HepG2 (cell line): ENCODE results near the gene HES7. TPM values are rescaled to one million over a fixed set of nuclear protein-coding genes. Genes with fewer than 3 reads are reported as not detected.

Experiments used
- ELF3 ChIP-seq: IDR thresholded peaks from 2 replicates; pipeline ENCODE4 v1.6.1; 2016; ENCODE audit warnings: missing genetic modification reagents, missing compliant biosample characterization
- ESRRA ChIP-seq: sonication (generic); formaldehyde crosslinking; IDR thresholded peaks from 2 replicates; pipeline ENCODE4 v1.5.1; 2020; ENCODE audit warnings: mild to moderate bottlenecking, low read depth, missing genetic modification reagents
- HES4 ChIP-seq: sonication (generic); formaldehyde crosslinking; IDR thresholded peaks from 2 replicates; pipeline ENCODE4 v1.9.0; 2021; ENCODE audit warnings: mild to moderate bottlenecking, missing genetic modification reagents, borderline replicate concordance
- HHEX ChIP-seq: IDR thresholded peaks from 2 replicates; pipeline ENCODE4 v1.6.1; 2016; ENCODE audit warnings: control low read depth
- HMGXB4 ChIP-seq, 2 experiments: sonication (generic) in 1 of 2; formaldehyde crosslinking in 1 of 2; IDR thresholded peaks; 2 replicates each; pipeline versions ENCODE4 v1.4.0 to v1.6.1; 2018 to 2020; ENCODE audit warnings: missing genetic modification reagents in 2 of 2, borderline replicate concordance in 1 of 2, low read depth in 1 of 2, mild to moderate bottlenecking in 1 of 2, missing biosample characterization in 1 of 2
- KAT2B ChIP-seq: fragments of 150-350 bp; IDR thresholded peaks from 2 replicates; pipeline ENCODE4 v1.6.1; 2014; ENCODE audit warnings: low read depth, low read length, borderline replicate concordance
- KLF15 ChIP-seq: sonication (generic); formaldehyde crosslinking; IDR thresholded peaks from 2 replicates; pipeline ENCODE4 v1.8.1; 2023; ENCODE audit warnings: borderline replicate concordance, mild to moderate bottlenecking, inconsistent platforms, missing genetic modification reagents, mixed read lengths
- PATZ1 ChIP-seq: sonication (generic); formaldehyde crosslinking; IDR thresholded peaks from 2 replicates; pipeline ENCODE4 v1.4.0; 2020; ENCODE audit warnings: missing genetic modification reagents
- PBX3 ChIP-seq: sonication (generic); formaldehyde crosslinking; IDR thresholded peaks from 2 replicates; pipeline ENCODE4 v1.8.1; 2023; ENCODE audit warnings: missing genetic modification reagents, inconsistent platforms, borderline replicate concordance
- SALL1 ChIP-seq: sonication (generic); formaldehyde crosslinking; IDR thresholded peaks from 2 replicates; pipeline ENCODE4 v1.8.0; 2022; ENCODE audit warnings: mild to moderate bottlenecking, missing genetic modification reagents
- SIX1 ChIP-seq: sonication (generic); formaldehyde crosslinking; IDR thresholded peaks from 2 replicates; pipeline ENCODE4 v1.4.0; 2020; ENCODE audit warnings: missing genetic modification reagents, borderline replicate concordance
- STAG1 ChIP-seq: sonication (generic); formaldehyde crosslinking; IDR thresholded peaks from 2 replicates; pipeline ENCODE4 v1.4.0; 2020; ENCODE audit warnings: missing genetic modification reagents
- TP53 ChIP-seq: sonication (generic); formaldehyde crosslinking; conservative IDR thresholded peaks from 2 replicates; pipeline ENCODE4 v1.4.0; 2020; ENCODE audit warnings: missing genetic modification reagents
- ZBTB14 ChIP-seq: sonication (generic); formaldehyde crosslinking; IDR thresholded peaks from 2 replicates; pipeline ENCODE4 v1.4.0; 2020; ENCODE audit warnings: missing genetic modification reagents
- ZBTB38 ChIP-seq: sonication (generic); formaldehyde crosslinking; IDR thresholded peaks from 2 replicates; pipeline ENCODE4 v1.5.1; 2020; ENCODE audit warnings: mild to moderate bottlenecking, missing genetic modification reagents
- ZKSCAN1 ChIP-seq: fragments of 150-350 bp; IDR thresholded peaks from 2 replicates; pipeline ENCODE4 v1.6.1; 2014; ENCODE audit warnings: low read length
- ZNF567 ChIP-seq: sonication (generic); formaldehyde crosslinking; IDR thresholded peaks from 2 replicates; pipeline ENCODE4 v1.8.1; 2023; ENCODE audit warnings: mild to moderate bottlenecking, missing genetic modification reagents, borderline replicate concordance
- ZNF784 ChIP-seq: sonication (generic); formaldehyde crosslinking; IDR thresholded peaks from 2 replicates; pipeline ENCODE4 v1.5.1; 2020; ENCODE audit warnings: missing genetic modification reagents, mild to moderate bottlenecking, borderline replicate concordance
- ZNF788 ChIP-seq: sonication (generic); formaldehyde crosslinking; IDR thresholded peaks from 2 replicates; pipeline ENCODE4 v1.5.0; 2020; ENCODE audit warnings: mild to moderate bottlenecking, missing genetic modification reagents, borderline replicate concordance
- polyA plus RNA-seq, 8 experiments: library from polyadenylated mRNA; depleted of rRNA in 3 of 8; stranded (reverse) in 7 of 8; unstranded in 1 of 8; fragments of >200 nt; fragmentation: Illumina TruSeq in 4 of 8; extraction: Trizol in 4 of 8; gene quantifications; 2 replicates each; pipeline versions ENCODE4 v1.2.1 to v1.2.3, GENCODE V29; 2011 to 2016; ENCODE audit warnings: low read depth in 4 of 8, missing spikeins in 1 of 8, mixed read lengths in 1 of 8; ENCODE audit not compliant: insufficient read depth in 1 of 8
- total RNA-seq, 5 experiments: library from RNA; depleted of rRNA; stranded (reverse); fragments of >200 nt; fragmentation: Illumina TruSeq; extraction: Trizol; gene quantifications; 2 replicates each; pipeline ENCODE4 v1.2.3, GENCODE V29; 2016; ENCODE audit warnings: low read depth in 1 of 5
- TF ChIP-seq, protein P1 (sequence below): sonication (generic); formaldehyde crosslinking; IDR thresholded peaks from 2 replicates; pipeline ENCODE4 v1.8.1; 2022; ENCODE audit warnings: low read depth, mild to moderate bottlenecking, missing genetic modification reagents

Gene HES7
- total and polyA plus RNA-seq, 2 of the 13 experiments (the other 11 are each of a cell fraction or from before 2014, with no cell fraction given), result not detected

DNA sequence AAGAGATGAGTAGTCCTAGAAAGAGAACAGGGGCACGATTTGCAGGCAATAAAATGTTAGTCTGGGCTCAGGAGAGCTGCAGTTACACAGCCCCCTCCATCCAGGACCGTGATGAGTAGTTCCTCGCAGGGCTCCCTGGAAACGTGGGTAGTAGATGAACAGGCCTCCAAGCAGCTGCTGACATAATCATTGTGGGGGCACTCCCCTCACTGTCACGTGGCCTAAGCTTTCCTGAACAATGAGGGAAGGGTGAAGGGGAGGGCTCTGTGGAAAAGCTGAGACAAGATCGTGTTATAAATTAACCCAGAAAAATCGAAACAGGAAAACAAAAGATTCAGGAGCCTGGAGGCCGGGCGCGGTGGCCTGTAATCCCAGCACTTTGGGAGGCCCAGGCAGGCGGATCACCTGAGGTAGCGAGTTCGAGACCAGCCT is 29.6 kb upstream of the HES7 start (continued):
- TF ChIP-seq, protein P1, sequence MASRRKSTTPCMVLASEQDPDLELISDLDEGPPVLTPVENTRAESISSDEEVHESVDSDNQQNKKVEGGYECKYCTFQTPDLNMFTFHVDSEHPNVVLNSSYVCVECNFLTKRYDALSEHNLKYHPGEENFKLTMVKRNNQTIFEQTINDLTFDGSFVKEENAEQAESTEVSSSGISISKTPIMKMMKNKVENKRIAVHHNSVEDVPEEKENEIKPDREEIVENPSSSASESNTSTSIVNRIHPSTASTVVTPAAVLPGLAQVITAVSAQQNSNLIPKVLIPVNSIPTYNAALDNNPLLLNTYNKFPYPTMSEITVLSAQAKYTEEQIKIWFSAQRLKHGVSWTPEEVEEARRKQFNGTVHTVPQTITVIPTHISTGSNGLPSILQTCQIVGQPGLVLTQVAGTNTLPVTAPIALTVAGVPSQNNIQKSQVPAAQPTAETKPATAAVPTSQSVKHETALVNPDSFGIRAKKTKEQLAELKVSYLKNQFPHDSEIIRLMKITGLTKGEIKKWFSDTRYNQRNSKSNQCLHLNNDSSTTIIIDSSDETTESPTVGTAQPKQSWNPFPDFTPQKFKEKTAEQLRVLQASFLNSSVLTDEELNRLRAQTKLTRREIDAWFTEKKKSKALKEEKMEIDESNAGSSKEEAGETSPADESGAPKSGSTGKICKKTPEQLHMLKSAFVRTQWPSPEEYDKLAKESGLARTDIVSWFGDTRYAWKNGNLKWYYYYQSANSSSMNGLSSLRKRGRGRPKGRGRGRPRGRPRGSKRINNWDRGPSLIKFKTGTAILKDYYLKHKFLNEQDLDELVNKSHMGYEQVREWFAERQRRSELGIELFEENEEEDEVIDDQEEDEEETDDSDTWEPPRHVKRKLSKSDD, result no peak
- TF ChIP-seq ZBTB14, result no peak
- no peak; the same call in 1 of the 2 replicates for TF ChIP-seq SALL1
- peak; percentile 18; the same call in 1 of the 2 replicates for TF ChIP-seq ZBTB38 (CRISPR knock-in tag)
- no peak for TF ChIP-seq ZKSCAN1
- no peak for TF ChIP-seq HES4 (CRISPR knock-in tag)
- TF ChIP-seq ZNF567 (CRISPR knock-in tag), result no peak
- TF ChIP-seq PATZ1 (CRISPR knock-in tag), result peak; percentile 94
- no peak for TF ChIP-seq ZNF788 (CRISPR knock-in tag)
- TF ChIP-seq STAG1, result no peak
- no peak for TF ChIP-seq KAT2B
- no peak for TF ChIP-seq PBX3 (CRISPR knock-in tag)
- TF ChIP-seq ZNF784 (CRISPR knock-in tag), result peak; percentile 31; the same call in 1 of the 2 replicates
- 0 out of 2 replicates have a peak, but pooled peaks have one; percentile 2 for TF ChIP-seq HHEX (CRISPR knock-in tag)
- 0 out of 2 replicates have a peak, but pooled peaks have one; percentile 14 for TF ChIP-seq SIX1 (CRISPR knock-in tag)
- no peak for TF ChIP-seq TP53 (CRISPR knock-in tag)
- no peak for TF ChIP-seq ELF3
- no peak for TF ChIP-seq KLF15 (CRISPR knock-in tag)
- TF ChIP-seq ESRRA (CRISPR knock-in tag), result no peak
- peak; percentile 66 to 72; a peak in 3 of 4 replicates for TF ChIP-seq HMGXB4 (CRISPR knock-in tag; IDR thresholded peaks at IDR 0.05; ENCODE audit: borderline replicate concordance in 1 of 2, low read depth in 1 of 2)
